G401.6 (cell line): Measurements from ENCODE around the gene UGT1A5.
"Not testable (repeated sequence)": the region's sequence is repeated elsewhere in the genome, so short reads cannot be mapped to it uniquely, and the experiment has no call there.

ENCODE experiments used
- FAIRE-seq: peaks from 2 replicates; lab custom pipeline; 2012; peaks lifted over from hg19 to GRCh38; lab: Jason Lieb, UNC

The UGT1A5 gene

DNA sequence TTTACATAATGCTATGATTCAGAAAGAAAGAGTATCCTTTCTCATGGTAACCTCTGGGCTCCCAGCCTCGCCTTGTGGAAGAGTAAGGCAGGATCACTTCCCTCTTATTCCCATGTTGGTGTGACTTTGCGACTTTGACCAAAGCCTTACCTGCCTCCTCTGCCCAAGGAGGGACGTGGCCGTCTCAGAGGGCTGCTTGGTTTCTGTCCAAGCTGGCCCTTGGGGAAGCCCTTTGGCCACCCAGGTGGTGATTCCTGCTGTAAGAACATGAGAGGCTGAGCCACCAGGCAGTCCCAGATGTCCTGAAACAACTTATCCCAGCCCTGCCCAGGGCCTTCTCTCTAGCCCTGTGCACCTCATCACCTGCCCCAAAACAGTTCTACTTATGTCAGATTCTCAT is 14.0 kb upstream of the UGT1A5 start:
- no peak for FAIRE-seq

DNA sequence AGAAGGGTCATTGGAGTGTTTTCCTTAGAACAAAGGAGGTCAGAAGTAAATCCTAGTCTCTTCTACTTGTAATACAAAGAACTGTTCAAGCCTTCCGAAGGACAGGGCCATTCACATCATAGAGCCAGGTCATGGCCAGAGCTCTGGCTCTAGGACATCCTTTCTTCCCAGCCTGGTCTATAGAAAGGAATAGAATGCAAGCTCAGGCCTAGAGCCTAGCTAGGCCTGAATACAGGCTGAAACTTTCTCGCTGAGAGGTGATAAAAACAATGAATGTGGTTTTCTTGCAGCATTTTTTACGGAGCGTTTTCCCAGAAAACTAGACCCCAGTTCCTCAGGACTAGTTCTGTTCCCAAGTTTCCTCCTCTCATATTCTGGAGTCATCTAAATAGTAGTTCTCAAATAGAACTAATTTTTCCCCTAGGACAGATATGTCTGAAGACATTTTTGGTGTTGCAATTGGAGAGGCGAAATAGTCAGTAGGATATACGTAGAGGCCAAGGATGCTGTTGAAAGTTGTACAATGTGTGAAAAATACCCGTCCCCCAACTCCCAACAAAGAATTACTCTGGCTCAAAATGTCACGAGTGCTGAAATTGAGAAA is 13.2 kb upstream of the UGT1A5 start:
- no peak for FAIRE-seq

DNA sequence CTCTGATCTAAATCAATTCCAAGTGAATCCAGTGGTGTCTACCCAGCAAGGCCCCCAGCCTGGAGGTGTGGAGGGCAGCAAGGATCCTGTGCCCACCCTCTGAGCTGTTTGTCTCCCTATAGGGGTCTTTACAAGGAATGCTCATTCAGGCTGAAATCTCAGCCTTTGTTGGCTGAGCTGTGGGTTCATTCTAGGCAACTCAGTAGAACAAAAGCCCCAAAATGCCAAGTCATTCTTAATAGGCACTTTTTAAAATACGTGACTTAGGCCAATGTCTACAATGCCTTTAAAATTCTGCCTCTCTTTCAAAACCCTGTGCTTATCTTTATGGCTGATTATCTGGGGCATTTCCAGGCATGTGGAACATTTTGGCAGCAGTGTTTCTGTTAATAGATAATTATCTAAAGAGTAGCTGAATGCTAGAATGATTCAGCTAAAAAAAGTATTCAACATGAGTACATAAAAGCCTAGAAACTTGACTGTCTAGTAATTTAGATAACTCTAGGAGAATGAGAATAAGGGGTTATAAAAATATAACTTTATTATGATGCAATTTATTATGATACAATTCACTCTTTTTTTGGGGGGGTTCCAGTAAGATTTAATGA is 12.6 kb upstream of the UGT1A5 start:
- FAIRE-seq: no peak

DNA sequence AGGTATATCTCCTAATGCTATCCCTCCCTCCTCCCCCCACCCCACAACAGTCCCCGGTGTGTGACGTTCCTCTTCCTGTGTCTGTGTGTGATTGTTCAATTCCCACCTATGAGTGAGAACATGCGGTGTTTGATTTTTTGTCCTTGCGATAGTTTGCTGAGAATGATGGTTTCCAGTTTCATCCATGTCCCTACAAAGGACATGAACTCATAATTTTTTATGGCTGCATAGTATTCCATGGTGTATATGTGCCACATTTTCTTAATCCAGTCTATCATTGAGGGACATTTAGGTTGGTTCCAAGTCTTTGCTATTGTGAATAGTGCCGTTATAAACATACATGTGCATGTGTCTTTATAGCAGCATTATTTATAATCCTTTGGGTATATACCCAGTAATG is 11.9 kb upstream of the UGT1A5 start:
- not testable (repeated sequence) for FAIRE-seq

DNA sequence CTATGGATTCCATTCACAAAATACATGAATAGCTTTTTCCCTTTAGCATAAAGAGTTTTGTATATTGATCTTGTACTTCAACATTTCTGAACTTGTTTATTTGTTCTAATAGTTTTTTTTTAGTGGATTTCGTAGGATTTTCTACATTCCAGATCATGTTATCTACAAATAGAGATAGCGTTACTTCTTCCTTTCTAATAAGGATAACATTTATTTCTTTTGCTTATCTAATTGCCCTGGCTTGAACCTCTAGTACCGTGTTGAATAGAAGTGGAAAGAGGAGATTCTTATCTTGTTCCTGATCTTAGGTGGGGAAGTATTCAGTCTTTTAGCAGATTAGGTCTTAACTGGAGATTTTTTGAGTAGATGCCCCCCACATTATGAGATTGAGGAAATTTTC is 10.5 kb upstream of the UGT1A5 start:
- FAIRE-seq: no peak

DNA sequence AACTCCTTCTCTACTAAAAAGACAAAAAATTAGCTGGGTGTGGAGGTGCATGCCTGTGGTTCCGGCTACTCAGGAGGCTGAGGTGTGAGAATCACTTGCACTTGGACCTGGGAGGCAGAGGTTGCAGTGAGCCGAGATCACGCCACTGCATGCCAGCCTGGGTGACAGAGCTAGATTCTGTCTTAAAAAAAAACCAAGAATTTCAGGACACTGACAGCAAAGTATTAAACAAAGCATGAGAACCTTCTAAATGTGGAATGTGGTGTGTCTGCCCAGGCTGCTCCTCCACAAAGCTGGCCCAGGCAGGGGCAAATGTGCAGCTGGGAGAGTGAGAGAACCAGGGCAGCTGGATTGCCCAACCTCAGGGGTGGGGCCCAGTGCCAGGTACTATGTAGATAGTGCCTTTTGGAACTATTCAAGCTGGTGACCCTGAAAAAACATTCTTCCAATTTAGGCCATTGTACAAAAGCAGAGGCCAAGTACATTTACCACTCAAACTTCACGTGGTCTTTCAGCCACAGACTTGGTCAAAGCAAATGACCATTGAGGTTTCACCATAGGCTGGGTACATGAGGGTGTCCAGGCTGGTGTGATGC is 6.7 kb upstream of the UGT1A5 start:
- no peak for FAIRE-seq

DNA sequence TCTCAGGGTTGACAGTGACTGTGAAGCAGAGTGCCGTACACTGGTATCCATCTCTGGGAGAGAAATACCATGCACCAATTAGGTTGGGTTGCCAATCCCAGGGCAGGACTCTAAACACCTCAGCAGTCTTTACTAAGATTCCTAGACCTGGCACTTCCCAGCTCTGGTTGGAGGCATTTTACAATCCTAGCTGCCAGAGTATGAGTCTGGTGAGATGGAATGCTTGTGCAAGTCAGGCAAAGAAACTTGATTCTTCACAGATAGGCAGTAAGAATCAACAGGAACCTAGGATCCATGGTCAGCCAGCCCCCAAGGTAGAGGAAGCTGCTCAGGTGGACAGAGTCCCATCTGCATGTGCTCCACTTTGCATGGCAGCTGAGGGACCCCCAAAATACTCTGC is 6.0 kb upstream of the UGT1A5 start:
- FAIRE-seq: no peak

DNA sequence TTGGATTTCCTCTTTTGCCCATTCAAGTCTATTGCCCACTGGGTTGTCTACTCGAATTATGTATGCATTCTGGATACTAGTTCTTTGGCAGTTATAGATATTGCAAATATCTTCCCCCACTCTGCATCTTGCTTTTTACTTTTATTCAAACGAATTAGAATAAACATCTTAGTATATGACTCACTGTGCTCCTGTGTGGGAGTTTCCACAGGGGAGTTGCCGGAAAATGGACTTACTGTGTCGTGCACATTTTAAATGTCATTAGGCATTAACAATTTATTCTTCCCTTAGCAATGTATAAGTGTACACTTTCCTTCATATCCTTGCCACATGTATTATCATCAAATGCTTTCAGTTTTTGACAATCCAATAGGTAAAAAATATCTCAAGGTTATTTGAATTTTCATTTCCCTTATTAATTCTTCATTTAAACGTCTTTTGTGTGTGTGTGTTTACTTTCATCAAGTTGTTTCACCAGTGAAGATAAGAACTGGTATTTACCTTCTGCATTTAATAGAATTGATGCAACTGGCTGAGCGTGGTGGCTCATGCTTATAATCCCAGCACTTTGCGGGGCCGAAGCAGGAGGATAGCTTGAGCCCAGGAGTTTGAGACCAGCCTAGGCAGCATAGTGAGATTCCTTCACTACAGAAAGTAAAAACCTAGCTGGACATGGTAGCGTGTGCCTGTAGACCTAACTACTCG is 4.6 kb upstream of the UGT1A5 start:
- FAIRE-seq: no peak

DNA sequence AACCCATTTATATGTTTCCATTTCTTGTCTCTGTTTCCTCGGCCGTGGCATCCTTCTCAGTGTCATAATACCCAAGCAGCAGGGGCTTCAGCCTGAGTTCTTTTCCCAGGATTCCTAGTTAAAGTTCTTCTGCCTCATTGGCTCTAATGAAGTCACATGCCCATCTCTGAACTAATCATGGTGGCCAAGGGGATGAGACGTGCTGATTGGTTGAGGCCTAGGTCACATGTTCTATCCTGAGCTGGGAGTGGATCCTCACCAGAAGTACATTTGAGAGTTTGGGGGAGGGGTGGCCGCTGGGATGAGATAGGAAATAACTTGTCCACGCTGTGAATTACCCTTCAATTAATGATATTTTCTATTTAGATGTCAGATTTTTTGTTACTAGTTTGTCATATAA is 3.8 kb upstream of the UGT1A5 start:
- no peak for FAIRE-seq

DNA sequence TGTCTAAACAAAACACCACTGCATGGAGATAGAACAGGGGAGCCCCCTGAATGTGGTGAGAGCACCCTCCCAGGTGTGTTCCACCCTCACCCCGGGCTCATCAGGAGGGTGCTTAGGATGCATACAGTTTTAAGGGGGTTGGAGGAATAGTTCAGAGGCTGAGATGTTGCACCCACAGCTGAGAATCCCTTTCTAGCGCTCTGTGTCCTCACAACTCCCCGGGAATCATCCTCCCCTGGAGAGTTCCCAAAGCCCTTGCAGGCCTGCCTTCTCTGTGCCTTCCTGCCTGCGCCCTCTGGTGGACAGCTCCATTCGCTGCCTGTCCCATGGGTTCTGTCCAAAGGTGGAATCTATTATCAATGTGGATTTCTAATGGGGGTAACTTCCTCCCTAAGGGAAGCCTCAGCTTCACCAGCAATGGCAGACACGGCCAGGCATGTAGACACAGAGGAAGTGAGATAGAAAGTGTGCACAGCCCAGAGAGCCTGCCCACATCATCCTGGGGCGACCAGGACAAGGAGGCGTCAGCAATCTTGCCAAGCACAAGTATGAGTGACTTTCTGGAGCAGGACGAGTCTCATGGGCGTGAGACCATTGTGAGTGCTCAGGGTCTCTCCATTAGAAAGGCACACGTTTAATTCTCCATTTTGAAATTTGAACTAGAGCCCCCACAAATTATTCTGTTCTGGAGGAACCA is 1.2 kb upstream of the UGT1A5 start:
- no peak for FAIRE-seq

DNA sequence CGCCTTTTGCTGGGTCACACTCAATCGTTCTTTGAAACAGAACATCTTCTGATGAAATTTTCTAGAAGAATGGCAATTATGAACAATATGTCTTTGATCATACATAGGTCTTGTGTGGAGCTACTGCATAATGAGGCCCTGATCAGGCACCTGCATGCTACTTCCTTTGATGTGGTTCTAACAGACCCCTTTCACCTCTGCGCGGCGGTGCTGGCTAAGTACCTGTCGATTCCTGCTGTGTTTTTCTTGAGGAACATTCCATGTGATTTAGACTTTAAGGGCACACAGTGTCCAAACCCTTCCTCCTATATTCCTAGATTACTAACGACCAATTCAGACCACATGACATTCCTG is 532 bp downstream of the UGT1A5 start:
- FAIRE-seq: no peak

DNA sequence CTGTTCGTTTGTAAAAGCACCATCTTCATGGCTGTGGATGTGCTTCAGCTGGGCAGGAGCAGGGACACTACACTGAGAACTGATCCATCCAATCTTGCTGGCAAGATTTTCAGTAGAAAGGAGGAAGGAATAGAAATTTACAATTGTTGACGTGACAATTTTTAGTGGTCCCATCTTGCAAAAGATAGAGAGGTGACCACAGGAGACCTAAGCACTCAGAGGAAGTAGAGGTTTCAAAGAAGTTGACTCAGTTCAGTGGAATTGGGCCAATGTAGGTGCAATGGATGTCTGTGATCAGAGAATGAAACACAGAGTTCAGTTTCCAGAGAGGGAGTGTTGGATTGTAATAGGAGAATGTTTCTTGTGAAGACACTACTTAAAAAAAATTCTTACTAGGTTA is 1.4 kb downstream of the UGT1A5 start:
- FAIRE-seq: no peak

DNA sequence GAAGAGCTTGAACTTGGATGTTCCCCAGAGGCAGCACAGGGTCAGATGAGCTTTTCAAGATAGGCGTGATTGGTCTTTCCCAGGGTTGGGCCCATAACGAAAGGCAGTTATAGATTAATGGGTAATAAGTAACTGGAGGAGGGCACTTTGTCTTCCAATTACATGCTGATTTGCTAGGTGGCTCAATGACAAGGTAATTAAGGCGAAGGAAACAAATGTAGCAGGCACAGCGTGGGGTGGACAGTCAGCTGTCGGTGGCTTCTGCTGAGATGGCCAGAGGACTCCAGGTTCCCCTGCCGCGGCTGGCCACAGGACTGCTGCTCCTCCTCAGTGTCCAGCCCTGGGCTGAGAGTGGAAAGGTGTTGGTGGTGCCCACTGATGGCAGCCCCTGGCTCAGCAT is 5.8 kb downstream of the UGT1A5 start, which contains the start of gene UGT1A4:
TSS of gene UGT1A4 (plus strand) at position 185 of the 400 bp plus-strand sequence. CDS start at position 270, 85 bp downstream.
- FAIRE-seq: no peak

DNA sequence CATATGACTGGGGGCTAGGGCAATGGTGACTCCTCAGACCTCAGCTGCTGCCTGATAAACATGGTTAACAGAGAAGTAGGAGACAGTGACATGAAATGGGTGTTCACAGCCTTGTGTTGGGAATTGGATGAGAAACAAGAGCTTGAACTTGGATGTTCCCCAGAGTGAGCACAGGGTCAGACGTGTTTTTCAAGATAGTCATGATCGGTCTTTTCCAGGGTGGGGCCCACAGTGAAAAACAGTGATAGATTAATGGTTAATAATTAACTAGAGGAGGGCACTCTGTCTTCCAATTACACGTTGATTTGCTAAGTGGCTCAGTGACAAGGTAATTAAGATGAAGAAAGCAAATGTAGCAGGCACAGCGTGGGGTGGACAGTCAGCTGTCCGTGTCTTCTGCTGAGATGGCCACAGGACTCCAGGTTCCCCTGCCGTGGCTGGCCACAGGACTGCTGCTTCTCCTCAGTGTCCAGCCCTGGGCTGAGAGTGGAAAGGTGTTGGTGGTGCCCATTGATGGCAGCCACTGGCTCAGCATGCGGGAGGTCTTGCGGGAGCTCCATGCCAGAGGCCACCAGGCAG is 16.1 kb downstream of the UGT1A5 start, which contains the start of gene UGT1A3:
TSS of gene UGT1A3 (plus strand) at position 320 of the 579 bp plus-strand sequence. CDS start at position 405, 85 bp downstream.
- FAIRE-seq: no peak

DNA sequence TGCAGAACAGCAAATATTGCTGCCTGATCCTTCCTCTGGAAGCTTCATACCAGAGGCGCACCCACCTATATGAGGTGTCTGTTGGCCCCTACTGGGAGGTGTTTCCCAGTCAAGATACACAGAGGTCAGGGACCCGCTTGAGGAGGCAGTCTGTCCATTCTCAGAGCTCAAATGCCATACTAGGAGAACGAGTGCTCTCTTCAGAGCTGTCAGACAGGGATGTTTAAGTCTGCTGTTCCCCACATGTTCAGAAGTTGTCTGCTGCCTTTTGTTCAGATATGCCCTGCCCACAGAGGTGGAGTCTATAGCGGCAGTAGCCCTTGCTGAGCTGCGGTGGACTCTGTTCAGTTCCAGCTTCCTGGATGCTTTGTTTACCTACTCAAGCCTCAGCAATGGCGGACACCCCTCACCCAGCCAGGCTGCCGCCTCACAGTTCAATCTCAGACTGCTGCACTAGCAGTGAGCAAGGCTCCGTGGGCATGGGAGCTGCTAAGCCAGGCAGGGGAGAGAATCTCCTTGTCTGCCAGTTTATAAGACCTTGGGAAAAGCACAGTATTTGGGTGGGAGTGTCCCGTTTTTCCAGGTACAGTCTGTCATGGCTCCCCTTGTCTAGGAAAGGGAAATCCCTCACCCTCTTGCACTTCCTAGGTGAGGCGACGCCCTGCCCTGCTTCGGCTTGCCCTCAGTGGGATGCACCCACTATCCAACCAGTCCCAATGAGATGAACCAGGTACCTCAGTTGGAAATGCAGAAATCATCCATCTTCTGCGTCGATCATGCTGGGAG is 24.4 kb downstream of the UGT1A5 start:
- FAIRE-seq: not testable (repeated sequence)

DNA sequence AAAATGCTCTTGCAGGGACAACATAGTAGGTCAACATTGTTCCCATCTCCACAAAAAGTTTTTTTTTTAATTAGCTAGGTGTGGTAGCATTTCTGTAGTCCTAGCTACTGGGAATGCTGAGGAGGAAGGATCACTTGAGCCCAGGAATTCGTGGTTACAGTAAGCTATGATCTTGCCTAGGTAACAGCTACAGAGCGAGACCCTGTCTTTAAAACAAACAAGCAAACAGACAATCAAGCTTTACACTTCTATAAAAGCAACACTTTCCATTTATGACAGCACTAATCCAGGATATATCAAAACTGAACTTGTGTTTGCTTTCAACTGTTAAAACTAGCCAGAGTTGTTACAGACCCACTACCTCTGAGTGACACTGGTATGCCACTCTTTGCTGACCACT is 28.2 kb downstream of the UGT1A5 start:
- no peak for FAIRE-seq

DNA sequence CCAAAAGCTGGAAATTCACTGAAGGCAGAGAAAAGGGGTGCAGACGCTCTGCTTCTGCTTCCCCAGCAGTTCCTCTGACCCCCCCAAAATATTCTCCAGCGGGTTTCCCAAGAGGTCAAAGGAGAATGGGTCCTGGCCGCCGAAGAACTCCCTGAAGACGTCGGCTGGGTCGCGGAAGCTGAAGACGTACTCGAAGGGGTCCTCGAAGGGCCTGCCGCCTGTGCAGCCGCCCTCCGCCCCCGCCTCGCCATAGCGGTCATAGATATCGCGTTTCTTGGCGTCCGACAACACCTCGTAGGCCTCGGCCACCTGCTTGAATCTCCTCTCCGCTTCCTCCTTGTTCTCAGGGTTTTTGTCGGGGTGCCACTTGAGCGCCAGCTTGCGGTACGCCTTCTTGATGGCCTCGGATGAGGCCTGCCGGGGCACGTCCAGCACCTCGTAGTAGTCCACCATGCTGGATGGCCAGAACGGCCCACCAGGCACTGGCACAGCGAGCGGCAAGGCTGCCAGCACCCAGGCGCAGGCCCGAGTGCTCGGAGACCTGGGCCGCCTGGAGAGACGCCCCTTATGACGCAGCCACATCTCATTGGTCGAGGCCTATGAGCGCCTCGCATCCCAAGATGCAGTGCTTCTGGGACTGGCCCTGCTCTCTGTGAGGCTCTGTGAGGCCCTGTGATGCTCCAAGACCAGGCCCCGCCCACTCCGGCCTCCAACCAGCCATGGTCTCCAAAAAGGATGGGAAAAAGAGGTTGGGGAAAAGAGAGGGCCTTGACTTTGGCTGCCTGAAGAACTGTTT is 31.0 kb downstream of the UGT1A5 start:
- FAIRE-seq: no peak

DNA sequence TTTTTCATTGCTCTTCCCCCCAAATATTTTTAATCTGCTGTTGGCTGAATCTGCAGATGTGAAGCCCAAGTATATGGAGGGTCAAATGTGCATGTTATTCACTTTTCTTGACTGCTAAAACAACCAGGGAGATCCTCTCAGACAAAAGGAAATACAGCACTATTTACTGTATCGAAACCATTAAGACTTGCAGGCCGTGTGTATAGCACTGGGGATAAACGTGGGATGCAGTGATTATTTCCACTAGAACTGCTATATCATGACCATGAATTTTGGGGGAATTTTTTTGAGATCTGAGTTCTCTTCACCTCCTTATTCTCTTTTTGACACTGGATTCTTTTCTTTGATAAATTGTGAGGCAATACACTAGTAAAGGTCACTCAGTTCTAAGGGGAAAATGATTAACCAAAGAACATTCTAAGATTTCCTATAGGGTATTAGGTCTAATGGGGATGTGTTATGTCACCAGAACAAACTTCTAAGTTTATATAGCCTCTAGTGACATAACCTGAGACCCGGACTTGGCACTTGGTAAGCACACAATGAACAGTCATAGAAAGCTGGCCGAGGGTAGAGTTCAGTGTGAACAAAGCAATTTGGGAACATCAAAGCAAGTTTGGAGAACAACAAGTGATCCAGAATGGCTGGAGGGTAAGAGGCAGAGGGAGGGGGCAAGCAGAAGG is 32.5 kb downstream of the UGT1A5 start:
- no peak for FAIRE-seq

DNA sequence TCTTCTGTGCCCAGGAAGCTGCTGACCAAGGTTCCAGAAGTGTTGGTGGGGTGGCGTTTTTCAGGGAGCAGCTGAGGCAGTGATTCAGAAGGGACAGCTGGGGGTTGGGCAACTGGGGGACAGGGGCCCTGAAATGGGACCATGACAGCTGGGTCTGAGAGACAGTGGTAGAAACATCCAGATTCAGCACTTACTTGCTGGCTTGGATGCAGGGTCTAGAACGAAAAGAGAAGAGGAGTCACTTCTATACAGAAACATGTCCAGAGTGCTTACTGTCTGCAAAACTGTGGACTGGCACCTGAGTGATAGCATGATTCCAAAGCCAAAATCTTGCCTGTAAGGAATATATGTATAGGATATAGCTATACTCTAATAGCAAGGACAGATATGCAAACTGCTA is 33.1 kb downstream of the UGT1A5 start:
- FAIRE-seq: not testable (repeated sequence)
